Right lobe of liver (tissue), 6 donors: Measurements from ENCODE around the gene BCOR. TPM values are rescaled to one million over a fixed set of nuclear protein-coding genes. Genes with fewer than 3 reads are reported as not detected.

Experiments used
- ATAC-seq, 4 donors: fragments of 200-7000 bp; cut with Tn5 transposase; one replicate each; pipeline ENCODE4 v1.9.1; 2020; ENCODE audit warnings: mild to moderate bottlenecking in 4 of 4, moderate library complexity in 4 of 4
- DNase-seq, 3 donors: peaks; one replicate each; pipeline ENCODE4 v3.0.0-alpha.2; 2020
- H3K27ac ChIP-seq, 3 donors: fragments of 200-600 bp; one replicate each; pipeline ENCODE4 v1.8.0; 2022
- H3K27me3 ChIP-seq, 2 donors: fragments of 200-600 bp; one replicate each; pipeline ENCODE4 v1.8.0; 2022
- H3K36me3 ChIP-seq, 4 donors: fragments of 200-600 bp; sonication (generic) in 1 of 4; one replicate each; pipeline versions ENCODE4 v1.5.1 to v1.8.0; 2017 to 2022; ENCODE audit warnings: control low read depth in 1 of 4
- H3K4me1 ChIP-seq, 4 donors: fragments of 200-600 bp; sonication (generic) in 1 of 4; one replicate each; pipeline versions ENCODE4 v1.5.1 to v1.8.0; 2017 to 2022; ENCODE audit warnings: control low read depth in 1 of 4
- H3K4me3 ChIP-seq, 3 donors: fragments of 200-600 bp; one replicate each; pipeline ENCODE4 v1.8.0; 2022
- H3K9me3 ChIP-seq, 4 donors: fragments of 200-600 bp; sonication (generic) in 1 of 4; one replicate each; pipeline versions ENCODE4 v1.5.1 to v1.8.0; 2017 to 2022; ENCODE audit warnings: control low read depth in 1 of 4
- POLR2A ChIP-seq: fragments of 450-650 bp; IDR thresholded peaks from one replicate; pipeline ENCODE4 v1.6.1; 2017; ENCODE audit warnings: antibody characterized with exemption, mild to moderate bottlenecking
- WGBS: methylation state at CpG from one replicate; pipeline ENCODE4 v1.1.6; 2018; ENCODE audit warnings: low coverage, low lambda C conversion rate; ENCODE audit not compliant: insufficient coverage; ENCODE audit errors: missing lambda C conversion rate; 5-methylcytosine and 5-hydroxymethylcytosine counted together
- intact Hi-C, 2 donors: fragments of 100-400 bp; cut with DNase I; formaldehyde crosslinking; loops; one replicate each; pipeline versions ENCODE4 v1.11.2 to v1.14.1; 2022
- total RNA-seq, 6 experiments: library from RNA; depleted of rRNA in 2 of 6; stranded (reverse); fragments of >200 nt in 2 of 6; fragmentation: NEBNext Ultra II Directional in 3 of 6; extraction: Animal tissue kit (Norgen Biotek cat#: 25700) in 3 of 6; gene quantifications; one replicate each; pipeline versions ENCODE4 v1.1.0 to v1.2.4, GENCODE V29; 2016 to 2023
- TF ChIP-seq, protein P1 (sequence below), 4 donors: fragments of 200-600 bp in 3 of 4; fragments of 450-650 bp in 1 of 4; IDR thresholded peaks; one replicate each; pipeline versions ENCODE4 v1.5.1 to v1.8.0; 2016 to 2022; ENCODE audit warnings: antibody characterized with exemption in 4 of 4, mild to moderate bottlenecking in 2 of 4
- donor health status: DM: no; HTN: yes; CAD: no.
- donor health status: DM: no; HTN: no; CAD: no.
- donor health status: DM: no; HTN: no; CAD: no.
- donor health status: DM: no; HTN: yes; CAD: no.
- donor health status: DM: no; HTN: yes; CAD: no.

The BCOR gene
- total RNA-seq, 6 experiments from 2014 or later: 9.4 to 16.6 (median 12.0) TPM

DNA sequence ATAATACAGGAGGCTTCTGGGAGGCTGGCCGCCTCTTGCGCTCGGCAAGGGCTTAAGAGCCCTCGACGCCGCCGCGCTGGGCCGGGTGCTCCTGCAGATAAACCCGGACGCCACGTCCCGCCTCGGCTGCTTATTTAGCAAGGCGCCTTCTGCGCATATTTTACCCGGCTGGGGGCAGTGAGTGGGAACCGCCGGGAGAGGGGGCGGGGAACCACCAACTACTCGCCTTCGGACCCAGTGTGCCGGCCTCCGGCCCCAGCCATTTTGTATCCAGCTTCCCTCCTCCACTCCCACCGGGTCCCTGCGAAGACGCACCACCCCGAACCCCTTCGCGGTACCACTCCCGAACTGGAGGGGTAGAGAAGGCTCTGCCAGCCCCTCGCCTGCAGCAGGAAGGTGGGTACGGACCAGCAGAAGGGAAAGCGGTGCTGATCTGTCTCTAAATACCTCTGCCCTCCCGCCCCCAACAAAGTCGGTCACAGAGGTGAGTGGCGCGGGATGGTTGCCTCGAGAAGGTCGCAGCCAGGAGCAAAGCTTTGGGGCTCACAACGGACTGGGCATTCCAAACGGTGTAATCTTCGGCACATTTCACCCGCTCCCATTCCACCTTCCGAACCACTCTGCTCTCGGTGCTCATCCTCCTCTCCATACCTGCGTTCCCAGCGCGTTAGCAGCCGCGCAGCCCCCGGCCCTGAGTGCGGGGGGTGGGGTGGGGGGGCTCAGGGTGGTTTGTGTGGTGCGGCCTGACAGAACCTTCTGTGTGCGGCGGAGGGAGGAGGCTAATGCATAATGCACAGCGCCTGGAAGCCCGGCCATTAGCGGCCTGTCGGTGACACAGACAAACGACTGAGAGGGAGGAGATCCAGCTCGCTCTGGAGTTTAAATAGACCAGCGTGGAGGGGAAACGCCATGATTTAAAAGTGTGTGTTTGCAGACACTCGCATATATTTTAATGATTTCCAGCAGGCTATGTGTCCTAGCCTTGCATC, 4.9 kb upstream of the BCOR start:
- TF ChIP-seq POLR2A: no peak
- TF ChIP-seq, protein P1, sequence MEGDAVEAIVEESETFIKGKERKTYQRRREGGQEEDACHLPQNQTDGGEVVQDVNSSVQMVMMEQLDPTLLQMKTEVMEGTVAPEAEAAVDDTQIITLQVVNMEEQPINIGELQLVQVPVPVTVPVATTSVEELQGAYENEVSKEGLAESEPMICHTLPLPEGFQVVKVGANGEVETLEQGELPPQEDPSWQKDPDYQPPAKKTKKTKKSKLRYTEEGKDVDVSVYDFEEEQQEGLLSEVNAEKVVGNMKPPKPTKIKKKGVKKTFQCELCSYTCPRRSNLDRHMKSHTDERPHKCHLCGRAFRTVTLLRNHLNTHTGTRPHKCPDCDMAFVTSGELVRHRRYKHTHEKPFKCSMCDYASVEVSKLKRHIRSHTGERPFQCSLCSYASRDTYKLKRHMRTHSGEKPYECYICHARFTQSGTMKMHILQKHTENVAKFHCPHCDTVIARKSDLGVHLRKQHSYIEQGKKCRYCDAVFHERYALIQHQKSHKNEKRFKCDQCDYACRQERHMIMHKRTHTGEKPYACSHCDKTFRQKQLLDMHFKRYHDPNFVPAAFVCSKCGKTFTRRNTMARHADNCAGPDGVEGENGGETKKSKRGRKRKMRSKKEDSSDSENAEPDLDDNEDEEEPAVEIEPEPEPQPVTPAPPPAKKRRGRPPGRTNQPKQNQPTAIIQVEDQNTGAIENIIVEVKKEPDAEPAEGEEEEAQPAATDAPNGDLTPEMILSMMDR (IDR thresholded peaks at IDR 0.05): no peak
- no peak for ATAC-seq
- Histone ChIP-seq H3K4me3 (no peak overlapping the region), H3K36me3 (no peaks in the 10 kb centered on the region), H3K27me3 (no peaks in the 10 kb centered on the region), H3K27ac (no peak overlapping the region), H3K4me1 (peaks cover 0 to 17% (median 5%) of the 10 kb centered on the region in 4 donors), H3K9me3 (no peaks in the 10 kb centered on the region)
- no peak for DNase-seq
- WGBS: 60% methylated on average over 19 of the region's 65 CpGs
- intact Hi-C loops: loop anchor here in 1 of 2 donors (10.0 kb wide), 1 partner anchor 52 kb away; no protein-coding TSS in a partner anchor

DNA sequence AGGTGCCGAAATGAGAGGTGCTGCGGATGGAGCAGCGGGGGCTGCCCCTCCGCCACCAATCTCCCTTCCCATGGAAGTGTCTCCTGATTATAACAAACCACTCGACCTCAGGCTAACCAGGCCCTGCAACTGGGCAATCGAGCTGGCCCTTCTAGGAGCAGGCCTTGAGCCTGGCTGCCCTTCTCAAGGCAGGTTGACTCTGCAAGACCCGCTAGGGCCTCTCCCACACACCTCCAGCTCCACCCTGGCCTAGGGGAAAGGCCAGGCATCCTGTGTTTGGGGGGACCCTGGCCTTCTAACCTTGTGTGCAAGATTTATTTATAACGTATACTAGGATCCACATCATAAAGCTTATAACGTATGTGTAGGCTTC, 3.7 kb upstream of the BCOR start:
- 55% methylated on average over 7 of the region's 9 CpGs for WGBS
- ATAC-seq (no peak), DNase-seq (no peak)
- intact Hi-C loops: loop anchor here in 1 of 2 donors (10.0 kb wide), 1 partner anchor 53 kb away; no protein-coding TSS in a partner anchor
- Histone ChIP-seq H3K27me3 (no peaks in the 10 kb centered on the region), H3K4me1 (peaks cover 0 to 11% (median 5%) of the 10 kb centered on the region in 4 donors), H3K9me3 (no peaks in the 10 kb centered on the region), H3K27ac (no peak overlapping the region), H3K36me3 (no peaks in the 10 kb centered on the region), H3K4me3 (no peak overlapping the region)
- TF ChIP-seq, protein P1 (IDR thresholded peaks at IDR 0.05): no peak
- TF ChIP-seq POLR2A: no peak

DNA sequence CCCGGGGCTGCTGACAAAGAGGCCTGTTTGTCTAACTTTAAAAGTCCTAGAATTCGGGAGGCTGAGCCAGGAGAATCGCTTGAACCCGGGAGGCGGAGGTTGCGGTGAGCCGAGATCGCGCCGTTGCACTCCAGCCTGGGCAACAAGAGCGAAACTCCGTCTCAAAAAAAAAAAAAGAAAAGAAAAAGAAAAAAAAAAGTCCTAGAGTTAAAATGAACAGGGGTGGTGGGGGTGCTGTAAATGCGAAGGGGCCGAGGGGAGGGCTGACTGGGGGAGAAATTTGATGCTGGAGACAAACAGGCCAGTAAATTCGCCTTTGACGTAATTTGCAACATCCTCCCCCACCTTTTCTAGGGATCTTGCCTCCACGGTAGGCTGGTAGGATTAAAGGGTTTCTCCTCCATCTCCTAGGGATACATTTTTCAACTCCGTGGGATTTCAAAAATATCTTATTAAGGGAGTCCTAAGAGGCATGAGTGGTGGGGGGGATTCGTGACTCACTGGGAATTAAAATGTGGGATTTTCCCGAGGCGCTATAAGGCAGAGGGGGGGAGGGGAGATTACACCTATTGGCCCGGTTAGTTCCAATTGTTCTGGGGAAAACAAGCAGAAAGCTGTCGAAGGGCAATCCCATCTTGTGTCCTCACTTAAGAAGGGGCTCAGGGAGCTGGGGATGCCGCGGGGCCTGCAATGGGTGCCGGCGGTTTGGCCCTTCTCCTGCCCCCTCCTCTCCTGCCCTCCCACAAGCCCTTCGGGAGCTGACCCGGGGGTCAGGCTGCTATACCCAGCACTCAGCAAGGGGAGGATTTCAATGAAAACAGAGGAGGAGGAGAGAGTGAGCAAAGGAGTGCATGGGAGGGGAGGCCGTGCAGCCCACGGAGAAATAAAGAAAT, 3.0 kb upstream of the BCOR start:
- 38% methylated on average over 28 of the region's 31 CpGs for WGBS
- Histone ChIP-seq H3K36me3 (no peaks in the 10 kb centered on the region), H3K4me3 (no peak overlapping the region), H3K27ac (no peak overlapping the region), H3K4me1 (peaks cover 0 to 11% (median 5%) of the 10 kb centered on the region in 4 donors), H3K9me3 (no peaks in the 10 kb centered on the region), H3K27me3 (peaks cover 0 to 3% of the 10 kb centered on the region in 2 donors)
- ATAC-seq: no peak
- DNase-seq: no peak
- TF ChIP-seq, protein P1 (IDR thresholded peaks at IDR 0.05): no peak
- TF ChIP-seq POLR2A: no peak
- intact Hi-C loops: loop anchor here in 1 of 2 donors (10.0 kb wide), 1 partner anchor 54 kb away; no protein-coding TSS in a partner anchor

DNA sequence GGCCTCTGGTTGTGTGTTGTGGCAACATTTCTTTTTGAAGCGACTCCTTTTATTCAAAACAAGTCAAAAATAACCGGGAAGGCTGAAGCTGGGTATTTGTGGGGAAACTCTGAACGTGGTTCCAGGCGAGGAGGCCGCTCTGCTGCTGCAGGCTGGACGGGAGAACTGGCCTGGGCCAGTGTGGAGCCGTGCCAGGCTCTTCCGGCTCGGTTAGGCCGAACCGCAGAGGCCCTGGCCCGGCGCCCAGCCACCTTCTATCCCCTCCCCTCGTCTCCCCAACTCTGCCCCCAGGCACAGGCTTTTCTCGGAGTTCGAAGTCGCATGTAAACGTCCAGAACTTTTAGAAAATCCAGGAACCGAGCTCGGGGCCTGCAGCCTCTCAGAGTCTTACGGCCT, 2.4 kb upstream of the BCOR start:
- DNase-seq (peak in 2 of 3 donors; percentile 46 to 54), ATAC-seq (peak in 1 of 4 donors; percentile 29)
- Histone ChIP-seq H3K4me3 (no peak overlapping the region), H3K4me1 (peaks cover 0 to 11% (median 5%) of the 10 kb centered on the region in 4 donors), H3K9me3 (no peaks in the 10 kb centered on the region), H3K27ac (no peak overlapping the region), H3K27me3 (peaks cover 0 to 4% of the 10 kb centered on the region in 2 donors), H3K36me3 (no peaks in the 10 kb centered on the region)
- intact Hi-C loops: loop anchor here in 1 of 2 donors (10.0 kb wide), 1 partner anchor 55 kb away; no protein-coding TSS in a partner anchor
- no peak for TF ChIP-seq POLR2A
- TF ChIP-seq, protein P1 (IDR thresholded peaks at IDR 0.05): no peak
- 15% methylated on average over 14 of the region's 21 CpGs for WGBS
